Measurements from ENCODE around the gene HIGD2B.
A peak's percentile ranks its signal among the peaks of the same experiment; 100 is the strongest.
"Not testable (repeated sequence)": the region's sequence is repeated elsewhere in the genome, so short reads cannot be mapped to it uniquely, and the experiment has no call there.

HIGD2B gene

DNA sequence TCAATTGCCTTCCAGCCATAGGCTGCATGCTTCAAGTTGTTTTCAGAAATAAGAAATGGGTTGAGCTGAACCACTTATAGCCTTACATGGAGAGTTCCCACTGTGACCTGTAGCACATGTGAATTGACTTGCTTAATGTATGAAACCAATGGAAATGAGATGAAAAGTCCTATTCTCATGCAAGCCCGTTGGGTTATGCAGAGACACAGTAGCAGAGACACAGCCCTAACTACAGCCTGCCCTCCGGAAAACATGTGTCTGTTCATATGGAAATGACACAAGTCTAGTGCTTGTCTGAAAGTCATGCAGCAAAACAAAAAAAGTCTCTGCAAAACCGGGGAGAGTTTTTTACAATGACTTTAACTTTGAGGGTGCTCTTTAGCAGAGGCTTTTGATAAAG is 14.5 kb downstream of the HIGD2B start:
- DNase-seq, result no peak

DNA sequence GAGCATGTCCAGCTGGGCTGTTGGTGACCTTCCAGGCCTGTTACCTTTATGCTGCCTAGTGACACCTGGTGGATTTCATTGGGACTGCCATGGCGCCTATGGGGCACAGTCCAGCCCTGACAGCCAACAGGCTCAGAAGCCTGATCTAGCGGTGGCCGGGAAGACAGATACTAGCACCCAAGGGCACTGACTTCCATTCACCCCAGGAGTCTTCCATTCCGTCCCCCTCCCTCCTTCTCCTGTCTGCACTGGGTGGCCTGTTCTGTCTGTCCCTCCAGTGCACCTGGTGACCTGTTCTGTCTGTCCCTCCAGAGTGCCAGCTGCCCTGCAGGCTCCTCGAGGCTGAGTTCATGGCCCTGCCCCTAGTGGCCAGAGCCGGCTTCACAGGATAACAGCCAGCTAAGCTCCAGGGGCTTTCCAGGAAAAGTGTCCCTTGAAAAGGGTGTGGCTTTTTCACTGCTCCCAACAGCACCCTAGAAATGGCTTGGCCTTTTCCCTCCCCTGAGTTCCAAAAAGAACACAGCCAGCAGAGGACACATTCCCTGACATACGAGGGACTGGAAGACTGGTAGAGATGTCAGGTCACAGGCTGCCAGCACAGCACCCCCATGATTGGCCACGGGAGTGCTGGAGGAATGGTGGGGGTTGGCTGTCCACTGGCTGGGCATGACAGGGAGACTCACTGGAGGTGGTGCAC is 15.2 kb downstream of the HIGD2B start:
- peak; percentile 75 for DNase-seq

DNA sequence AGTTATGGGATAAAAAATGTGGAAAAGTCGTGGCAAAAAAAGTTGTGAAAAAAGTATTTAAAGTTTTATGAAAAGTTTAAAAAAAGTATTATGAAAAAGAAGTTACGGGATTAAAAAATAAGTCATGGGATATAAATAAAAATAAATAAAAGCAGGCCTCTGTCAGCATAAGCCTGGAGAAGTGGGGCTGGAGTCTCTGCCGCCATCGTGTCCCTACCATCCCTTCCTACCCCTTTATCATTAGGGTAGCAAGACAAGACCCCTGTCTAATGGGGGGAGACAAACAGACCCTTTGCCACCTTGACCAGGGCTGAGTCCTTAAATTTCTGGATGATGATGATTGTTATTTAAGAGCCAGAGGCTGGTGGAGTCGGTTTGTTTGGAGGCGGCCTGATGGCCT is 16.2 kb downstream of the HIGD2B start:
- not testable (repeated sequence) for DNase-seq

DNA sequence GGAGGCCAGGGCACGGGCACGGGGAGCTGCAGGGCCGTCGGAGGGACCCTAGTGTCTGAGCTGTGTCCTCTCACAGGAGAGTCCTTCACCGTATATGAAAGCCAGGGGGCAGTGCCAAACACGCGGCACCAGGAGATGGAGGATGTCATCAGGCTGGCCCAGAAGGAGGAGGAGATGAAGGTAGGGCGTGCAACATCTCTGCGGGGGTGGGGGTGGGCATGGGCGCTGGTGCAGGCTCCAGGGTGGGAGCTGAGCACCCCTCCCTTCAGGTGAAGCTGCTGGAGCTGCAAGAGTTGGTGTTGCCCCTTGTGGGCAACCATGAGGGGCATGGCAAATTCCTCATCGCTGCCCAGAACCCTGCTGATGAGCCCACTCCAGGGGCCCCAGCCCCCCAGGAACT is 20.3 kb downstream of the HIGD2B start:
- not testable (repeated sequence) for DNase-seq

DNA sequence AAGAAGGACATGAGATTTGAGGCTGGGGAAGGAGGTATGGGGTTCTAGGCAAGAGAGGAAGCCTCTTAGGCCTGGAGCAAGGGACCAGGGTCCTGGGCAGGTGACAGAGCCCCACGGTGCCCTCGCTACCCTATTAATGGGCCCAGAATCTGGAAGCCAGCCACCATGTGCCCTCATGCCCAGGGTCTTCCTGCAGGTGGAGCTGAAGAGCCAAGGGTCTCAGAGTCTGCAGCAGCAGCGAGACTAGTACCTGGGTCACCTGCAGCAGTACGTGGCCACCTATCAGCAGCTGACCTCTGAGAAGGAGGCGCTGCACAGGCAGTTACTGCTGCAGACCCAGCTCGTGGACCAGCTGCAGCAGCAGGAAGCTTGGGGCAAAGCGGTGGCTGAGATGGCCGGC is 22.1 kb downstream of the HIGD2B start:
- DNase-seq, result not testable (repeated sequence)

DNA sequence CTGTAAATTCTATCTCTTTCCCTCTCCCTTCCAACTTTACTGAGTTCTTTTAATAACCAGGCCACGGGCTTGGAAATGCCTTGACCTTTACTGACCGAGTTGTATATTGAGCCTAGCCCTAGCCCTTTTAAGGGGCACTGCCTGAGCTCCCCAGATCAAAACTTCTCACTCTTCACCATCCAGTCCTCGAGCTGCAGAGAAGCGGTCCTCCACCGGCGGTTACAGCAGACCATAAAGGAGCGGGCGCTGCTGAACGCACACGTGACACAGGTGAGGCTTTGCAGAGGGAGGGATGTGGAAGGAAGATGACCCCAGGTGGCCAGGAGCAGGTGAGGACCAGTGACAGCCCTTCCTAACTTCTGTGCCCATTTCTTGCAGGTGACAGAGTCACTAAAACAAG is 24.9 kb downstream of the HIGD2B start:
- not testable (repeated sequence) for DNase-seq

DNA sequence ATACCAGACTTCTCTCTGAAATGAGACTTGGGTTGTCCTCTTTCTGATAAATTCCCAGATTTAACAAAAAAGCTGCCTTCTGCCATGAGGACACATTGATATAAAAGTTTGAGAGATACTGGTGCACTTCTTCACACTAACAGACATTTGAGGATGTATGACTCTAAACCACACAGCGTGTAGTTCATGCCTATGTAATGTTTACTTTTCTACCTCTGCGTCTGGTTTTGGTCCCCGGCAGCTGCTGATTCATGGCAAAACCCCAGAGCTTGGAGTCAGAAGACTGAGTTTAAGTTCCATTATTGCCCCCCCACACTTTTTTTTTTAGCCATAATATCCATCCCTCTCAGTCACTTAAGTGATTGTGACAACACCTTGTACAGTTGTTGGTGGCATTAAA is 30.0 kb downstream of the HIGD2B start:
- not testable (repeated sequence) for DNase-seq

DNA sequence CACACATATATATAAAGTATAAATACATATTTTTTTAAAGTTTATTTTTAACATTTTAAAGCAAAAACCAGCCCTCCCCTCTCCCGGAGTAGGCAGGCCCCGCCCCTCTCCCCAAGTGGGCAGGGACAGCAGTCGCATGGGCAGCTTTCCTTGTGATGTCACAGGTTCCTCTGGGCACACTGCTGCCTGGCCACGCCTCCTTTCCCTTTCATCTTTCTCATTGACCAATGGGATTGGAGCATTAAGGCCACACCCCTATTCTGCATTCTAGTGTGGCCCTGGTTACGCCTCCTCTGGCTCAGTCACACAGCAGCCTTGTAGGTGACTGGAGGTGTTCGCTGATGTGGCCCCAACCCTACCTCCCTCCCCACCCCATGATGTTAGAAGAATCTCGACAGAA is 31.6 kb downstream of the HIGD2B start, which contains the start of gene GOLGA6B:
Gene GOLGA6B (plus strand): TSS at position 301 of the 400 bp plus-strand sequence. CDS start 41 bp downstream, at position 342.
- not testable (repeated sequence) for DNase-seq

DNA sequence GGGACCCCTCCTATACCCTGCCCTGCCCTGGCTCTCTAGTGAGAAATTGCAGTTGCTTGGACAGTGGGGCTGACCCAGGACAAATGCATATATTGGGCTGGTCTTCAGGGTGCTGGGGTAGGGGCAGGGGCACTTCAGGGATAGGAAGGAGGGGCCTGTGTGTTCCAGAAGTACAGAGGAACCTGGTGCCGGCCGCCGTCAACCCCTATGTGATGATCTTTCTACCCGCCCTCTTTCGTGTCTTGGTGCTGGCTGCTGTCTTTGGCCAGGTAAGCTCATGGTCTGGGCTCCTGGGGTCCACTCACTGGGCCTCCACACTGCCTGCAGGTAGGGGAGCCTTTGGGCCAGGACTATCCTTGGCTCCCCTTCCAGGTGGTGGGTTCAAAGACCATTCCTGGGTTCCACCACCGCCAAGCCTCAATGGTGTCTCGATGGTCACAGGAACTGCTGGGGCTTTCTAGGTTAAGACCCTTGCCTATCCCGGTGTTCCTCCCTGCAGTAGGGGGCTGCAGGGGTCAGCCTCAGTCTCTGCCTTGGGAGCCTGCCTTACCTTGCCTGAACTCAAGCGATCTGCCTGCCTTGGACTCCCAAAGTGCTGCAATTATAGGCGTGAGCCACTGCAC is 37.2 kb downstream of the HIGD2B start:
- not testable (repeated sequence) for DNase-seq

DNA sequence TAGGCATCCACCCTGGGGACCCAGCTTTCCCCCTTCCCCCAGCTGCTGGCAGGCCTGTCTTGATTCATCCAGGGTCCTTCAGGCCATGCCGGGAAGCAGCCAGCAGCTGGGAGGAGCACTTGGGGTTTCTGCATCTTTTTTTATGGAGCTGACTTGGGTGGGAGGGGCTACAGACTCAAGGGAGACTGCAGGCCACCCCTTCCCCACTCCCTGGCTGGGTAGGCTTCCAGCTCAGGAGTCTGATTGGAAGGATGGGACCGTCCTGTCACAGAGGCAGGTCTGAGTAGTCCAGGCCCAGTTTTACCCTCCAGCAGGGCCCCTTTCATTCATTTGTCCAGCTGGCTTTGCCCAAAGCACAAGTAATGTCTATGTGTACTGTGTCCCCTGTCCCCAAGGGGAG is 43.7 kb downstream of the HIGD2B start:
- DNase-seq, result not testable (repeated sequence)

DNA sequence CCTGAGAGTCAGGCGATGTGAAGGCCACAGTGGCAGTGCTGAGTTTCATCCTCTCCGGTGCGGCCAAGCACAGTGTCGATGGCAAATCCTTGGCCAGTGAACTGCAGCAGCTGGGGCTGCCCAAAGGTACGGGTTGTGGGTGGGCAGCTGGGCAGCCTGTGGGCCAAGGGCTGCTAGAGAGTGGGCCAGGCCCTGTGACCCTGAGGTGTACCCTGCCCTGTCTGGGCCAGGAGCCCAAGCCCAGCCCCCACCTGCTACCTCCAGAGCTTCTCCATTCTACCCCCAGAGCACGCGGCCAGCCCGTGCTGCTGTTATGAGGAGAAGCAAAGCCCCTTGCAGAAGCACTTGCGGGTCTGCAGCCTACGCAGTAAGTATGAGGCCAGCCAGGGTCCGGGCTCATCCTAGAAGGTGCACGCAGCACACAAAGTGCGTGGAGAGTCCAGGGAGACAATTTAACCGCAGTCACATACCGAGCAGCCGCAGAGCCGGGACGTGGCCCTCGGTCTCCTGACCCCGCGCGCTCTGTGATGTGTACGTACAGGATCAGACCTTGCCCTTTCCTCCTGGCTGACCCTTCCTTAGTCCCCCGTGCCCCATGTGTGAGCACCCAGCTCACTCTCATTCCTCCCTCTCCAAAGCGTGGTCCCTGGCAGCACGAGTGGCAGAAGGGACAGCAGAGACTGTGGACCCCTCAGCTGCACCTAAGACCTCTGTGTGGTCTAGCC is 46.1 kb downstream of the HIGD2B start:
- DNase-seq, result not testable (repeated sequence)

DNA sequence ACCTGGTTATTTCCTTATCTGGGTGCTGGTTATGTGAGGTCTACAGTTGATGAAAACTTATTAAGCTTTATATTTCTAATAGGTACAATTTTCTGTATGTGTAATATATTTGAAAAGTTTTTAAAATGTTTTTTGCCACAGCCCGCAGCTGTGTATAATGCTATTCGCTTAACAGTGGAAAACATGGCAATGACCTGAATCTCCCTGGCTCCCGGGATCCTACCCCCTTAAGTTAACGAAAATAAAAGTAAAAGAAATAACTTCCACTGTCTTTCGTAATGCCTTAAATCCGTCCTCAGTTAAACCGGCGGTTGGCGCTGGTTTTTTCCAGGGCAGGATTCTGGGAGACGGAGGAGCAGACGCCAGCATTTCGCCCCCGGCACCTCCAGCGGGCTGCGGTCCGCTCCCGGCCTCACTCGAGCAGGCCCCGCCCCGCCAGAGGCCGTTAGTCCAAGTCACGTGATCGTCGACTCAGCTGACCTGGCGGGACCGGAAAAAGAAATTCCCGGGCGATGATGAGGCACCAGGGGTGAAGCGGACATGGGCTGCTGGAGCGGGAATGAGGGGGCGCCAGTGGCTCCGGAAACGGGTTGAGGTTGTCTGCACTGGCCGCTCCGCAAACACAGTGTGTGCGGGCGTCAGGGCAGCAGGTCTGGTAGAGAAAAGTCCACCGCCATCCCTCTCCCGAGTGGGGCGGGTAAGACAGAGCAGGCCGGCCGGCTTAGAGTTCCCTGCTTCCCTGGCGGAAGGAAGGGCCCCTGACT is 49.3 kb downstream of the HIGD2B start:
- DNase-seq, result peak; percentile 80

DNA sequence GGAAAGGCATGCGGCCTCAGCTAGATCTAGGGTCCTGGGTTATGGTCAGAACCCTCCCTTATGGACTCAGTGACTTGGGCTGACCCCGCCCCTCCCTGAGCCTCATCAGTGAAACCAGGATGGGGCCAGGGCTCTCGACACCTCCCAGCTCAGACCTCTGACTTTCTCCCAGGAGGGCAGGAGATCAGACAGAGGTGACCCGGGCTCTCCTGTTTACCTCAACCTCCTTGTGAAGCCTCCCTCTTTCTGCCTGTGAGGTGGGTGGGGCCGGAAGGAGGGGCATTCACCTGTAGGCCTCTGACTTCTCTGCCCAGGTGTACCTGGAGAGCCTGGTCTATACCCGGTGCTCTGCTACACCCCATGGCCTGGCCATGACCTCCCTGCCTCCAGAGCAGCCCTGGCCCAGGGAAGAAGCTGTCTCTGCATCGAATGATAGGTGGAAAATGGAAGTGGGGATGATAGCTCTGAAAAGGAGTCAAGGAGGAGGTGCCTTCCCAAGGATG is 56.9 kb downstream of the HIGD2B start:
- DNase-seq, result not testable (repeated sequence)

DNA sequence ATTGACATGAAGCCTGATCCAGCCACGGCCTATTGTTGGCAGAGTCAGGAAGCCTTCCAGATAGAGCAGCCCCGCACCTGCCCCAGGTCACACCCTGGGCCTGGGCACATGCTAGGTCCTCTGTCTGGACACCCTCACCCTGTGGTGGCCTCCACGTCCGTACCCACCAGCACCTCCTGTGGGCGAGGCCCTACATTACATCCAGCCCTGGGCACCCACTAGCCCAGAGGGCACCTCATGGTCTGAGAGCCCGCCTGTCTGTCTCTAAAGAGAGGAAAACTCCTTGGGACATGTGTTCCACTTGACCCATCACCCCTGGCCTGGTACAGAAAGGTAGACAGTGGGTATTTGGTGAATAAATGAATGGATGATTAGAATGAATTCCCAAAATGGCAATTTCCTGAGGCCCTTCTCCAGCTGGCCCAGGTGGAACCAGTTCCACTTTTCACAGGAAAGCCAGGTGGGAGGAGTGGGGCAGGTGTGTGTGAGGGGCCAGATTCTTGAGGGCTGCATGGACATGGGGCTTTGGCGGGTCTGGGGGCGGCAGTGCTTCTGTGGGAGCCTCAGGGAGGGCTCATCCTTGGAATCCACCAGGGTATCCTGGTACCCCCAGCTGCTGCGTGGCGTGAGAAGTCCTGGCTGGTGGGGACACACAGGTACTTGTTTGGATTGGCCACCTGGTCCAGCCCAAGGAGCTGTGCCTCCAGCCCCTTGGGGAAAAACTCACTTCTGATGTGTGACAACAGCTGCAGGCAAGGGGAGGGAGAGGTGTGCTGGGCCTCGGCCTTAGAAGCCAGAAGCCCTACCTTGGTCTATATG is 57.5 kb downstream of the HIGD2B start:
- peak; percentile 9 for DNase-seq

DNA sequence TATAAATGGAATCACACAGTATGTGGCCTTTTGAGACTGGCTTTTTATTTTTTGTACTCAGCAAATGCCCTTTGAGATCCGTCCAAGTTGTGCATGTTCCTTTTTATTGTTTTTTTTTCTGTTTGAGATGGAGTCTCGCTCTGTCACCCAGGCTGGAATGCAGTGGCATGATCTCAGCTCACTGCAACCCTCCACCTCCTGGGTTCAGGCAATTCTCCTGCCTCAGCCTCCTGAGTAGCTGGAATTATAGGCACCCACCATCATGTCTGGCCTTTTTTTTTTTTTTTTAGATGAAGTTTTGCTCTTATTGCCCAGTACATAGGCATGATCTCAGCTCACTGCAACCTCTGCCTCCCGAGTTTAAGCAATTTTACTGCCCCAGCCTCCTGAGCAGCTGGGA is 59.8 kb downstream of the HIGD2B start:
- not testable (repeated sequence) for DNase-seq
